H4 (cell line): Measurements from ENCODE around the gene MRPL12. TPM values are rescaled to one million over a fixed set of nuclear protein-coding genes. Genes with fewer than 3 reads are reported as not detected.
A peak's percentile ranks its signal among the peaks of the same experiment; 100 is the strongest.

ENCODE experiments used
- DNase-seq: peaks from one replicate; pipeline ENCODE4 v3.0.0-alpha.2; 2015; ENCODE audit warnings: low spot score
- total RNA-seq: library from RNA; depleted of rRNA; stranded (reverse); fragments of >200 nt; shearing (Covaris generic); gene quantifications from 2 replicates; pipeline ENCODE4 v1.2.3, GENCODE V29; 2014

Gene MRPL12
- total RNA-seq, 1 experiment from 2014 or later = 21.9 TPM

- no peak for DNase-seq
Measured at GRCh38 chr17:81701288-81702071, 1.7 kb upstream of the MRPL12 start.

DNA sequence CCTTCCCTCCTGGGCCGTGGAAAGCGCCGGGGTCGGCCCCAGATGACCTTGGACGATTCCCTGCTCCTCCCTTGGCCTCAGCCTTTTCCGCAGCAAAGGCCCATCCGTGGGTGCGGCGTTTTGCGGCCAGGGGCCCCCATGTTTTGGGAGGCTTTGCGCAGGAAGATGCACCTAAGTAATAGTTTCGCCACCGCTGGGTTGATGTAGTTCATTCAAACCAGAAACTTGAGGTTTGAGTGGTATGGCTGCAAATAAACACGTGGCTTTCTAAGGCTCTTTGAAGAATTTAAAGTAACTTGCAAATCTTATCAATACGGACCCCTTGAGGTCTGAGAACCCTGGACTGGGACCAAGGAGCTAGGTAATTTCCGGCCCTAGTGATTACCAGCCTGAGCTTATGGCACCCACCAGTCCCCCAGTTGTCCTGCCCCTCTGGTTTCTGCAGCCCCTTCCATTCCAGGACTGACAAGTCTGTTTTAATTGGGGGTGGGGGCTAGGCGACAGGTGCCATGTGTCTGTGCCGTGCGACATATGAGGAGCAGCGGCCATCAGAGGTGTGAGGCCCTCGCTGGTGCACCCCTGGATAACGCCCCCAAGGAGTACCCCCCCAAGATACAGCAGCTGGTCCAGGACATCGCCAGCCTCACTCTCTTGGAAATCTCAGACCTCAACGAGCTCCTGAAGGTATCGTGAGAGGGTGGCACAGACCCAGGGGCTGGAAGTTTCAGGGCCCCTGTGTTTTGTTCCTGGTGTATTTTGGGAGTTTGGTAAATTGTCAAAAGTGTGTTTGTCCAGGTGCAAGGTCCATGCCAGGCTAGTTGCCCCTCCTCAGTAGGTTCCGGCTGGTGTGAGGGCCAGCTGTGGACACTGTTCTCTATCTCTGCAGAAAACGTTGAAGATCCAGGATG, 834 bp downstream of the MRPL12 start:
- DNase-seq = no peak

DNA sequence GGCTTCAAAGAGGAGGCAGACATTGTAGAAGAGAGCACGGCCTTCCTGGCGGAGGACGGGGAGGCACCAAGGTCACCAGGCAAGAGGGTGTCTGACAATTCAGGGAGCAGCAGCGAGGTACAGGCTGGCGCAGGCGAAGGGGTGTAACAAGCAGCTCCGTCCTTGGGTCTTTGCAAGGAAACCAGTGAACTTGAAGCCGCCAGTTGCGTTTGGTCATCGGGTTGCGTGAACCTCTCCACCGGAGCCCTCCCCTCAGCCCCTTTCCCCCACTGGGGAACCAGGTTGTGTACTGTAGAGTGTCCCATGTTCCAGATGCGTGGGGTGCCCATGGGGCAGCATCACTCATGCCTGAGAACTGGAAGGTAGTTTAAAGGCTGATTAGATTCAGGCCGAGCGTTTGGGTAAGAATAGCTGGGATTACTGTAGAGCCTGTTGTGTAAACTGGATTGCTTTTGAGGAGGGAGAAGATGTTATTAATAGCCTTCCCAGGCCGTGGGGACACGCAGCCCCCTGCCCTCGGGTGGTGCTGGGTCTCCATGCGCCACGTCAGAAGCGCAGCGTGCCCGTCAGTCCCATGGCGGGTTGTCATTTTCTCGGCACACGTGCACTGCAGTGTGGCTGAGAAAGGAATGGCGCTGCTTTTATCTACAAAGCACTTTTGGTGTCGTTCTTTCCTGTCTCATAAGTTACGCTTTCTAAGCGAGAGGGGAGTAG, 2.5 kb downstream of the MRPL12 start:
- no peak for DNase-seq

DNA sequence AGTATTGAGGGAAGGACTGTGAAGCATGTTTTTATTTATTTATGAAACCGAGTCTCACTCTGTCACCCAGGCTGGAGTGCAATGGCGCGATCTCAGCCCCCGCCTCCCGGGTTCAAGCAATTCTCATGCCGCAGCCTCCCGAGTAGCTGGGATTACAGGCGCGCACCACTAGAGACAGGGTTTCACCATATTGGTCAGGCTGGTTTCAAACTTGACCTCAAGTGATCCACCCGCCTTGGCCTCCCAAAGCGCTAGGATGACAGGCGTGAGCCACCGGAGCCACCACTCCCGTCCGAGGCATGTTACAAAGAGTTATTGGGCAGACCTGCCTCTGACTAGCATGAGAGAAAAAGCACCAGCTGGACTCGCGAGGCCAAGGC, 3.1 kb downstream of the MRPL12 start:
- DNase-seq = no peak

- DNase-seq = no peak
Measured at GRCh38 chr17:81706757-81707624, 3.8 kb downstream of the MRPL12 start.

DNA sequence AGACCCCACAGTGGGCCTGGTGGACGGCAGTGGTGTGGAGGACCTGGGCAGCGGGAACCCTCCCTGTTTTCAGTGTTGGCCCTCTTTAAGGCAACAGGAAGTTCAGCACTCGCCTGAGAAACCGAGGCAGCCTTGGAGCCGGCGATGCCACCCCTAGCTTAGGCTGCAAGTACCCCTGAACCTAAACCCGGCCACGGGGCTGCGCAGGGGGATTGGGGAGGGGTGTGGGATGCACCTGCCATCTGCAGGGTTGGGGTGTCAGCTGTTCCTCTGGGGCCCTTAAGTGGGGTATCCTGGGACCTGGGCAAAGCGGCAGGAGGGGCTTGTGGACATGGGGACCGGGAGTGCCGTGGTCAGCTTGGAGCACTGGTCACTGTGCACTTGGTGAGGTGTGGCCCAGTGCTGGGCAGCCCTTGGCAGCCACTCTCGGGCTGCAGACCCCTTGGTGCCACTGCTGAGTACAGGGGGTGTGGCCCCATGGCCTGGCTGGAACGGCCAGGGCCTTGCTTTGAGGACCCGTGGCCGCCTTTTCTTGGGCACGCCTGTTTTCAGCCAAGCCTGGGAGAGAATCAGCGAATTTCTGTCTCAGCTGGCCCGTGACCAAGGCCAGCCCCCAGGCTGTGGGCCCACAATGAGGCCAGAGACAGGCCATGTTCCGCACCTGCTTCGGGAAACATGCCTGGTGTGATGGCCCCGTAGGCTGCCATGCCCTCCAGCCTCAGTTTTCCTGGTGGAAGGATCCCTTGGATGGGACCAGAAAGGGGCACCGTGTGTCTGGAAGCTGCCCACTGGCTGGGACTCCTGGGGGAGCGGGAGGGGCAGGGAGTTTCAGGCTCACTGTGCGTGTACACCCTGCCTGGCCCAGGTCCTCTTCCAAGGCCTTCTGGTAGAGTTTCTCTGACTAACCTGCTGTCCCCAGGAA, 4.8 kb downstream of the MRPL12 start:
- DNase-seq = no peak

GRCh38 chr17:81708739-81709185, 5.6 kb downstream of the MRPL12 start:
- no peak for DNase-seq

GRCh38 chr17:81710514-81711308, 7.5 kb downstream of the MRPL12 start:
- DNase-seq = no peak

DNA sequence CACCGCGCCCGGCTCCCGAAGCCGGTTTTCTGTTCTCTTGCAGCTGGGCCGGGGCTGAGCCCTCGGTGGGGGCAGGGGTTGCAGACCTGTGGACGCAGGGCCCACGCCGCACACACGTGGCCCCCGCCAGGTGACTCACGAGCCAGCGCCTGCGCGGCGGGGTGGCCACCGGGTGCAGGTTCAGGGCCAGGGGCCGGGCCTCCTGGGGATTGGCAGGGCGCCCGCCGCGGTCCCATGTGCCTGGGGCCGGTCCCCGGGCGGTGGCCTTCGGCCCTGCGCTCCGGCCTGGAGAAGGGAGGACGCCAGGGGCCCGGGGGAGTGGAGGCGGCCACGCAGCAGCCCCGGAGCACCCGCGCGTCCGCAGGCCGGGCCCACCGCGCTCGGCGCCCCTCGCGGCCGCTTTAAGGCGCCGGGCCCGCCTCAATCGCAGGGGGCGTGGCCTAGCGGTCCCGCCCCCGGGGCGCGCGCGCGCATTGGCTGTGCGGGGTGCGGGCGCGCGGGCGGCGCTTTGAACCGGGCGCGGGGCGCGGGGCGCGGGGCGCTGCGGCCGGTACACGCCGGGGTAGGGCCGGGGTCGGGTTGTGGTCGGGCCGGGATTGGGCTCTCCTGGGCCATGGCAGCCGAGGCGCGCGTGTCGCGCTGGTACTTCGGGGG, 8.8 kb downstream of the MRPL12 start, which contains the start of gene SLC25A10:
TSS of gene SLC25A10 (plus strand) at position 471 of the 654 bp plus-strand sequence. CDS start at position 614, 143 bp downstream.
- DNase-seq = peak; percentile 69

DNA sequence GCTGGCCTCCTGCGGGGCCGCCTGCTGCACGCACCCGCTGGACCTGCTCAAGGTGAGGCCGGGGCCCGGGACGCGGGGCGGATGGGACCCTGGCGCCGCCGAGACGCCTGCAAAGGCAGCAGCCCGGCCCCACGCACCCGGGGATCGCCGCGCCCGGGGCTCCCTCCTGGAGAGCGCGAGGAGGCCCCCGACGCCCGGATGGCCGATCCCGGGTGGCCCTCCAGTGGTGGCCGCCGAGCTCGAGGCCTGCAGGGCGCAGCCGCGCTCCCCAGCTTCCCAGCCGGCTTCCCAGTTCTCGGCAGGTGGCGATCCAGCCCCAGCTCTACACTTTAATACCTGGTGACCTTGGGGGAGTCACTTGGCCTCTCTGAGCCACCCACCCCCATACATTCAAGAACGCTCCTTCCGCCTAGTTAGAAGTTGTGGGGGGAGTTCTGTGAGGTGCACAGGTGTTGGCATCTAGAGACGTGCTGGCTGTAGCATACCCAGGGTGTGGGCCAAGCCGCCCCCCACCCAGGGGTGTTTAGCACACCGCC, 9.4 kb downstream of the MRPL12 start:
- no peak for DNase-seq

DNA sequence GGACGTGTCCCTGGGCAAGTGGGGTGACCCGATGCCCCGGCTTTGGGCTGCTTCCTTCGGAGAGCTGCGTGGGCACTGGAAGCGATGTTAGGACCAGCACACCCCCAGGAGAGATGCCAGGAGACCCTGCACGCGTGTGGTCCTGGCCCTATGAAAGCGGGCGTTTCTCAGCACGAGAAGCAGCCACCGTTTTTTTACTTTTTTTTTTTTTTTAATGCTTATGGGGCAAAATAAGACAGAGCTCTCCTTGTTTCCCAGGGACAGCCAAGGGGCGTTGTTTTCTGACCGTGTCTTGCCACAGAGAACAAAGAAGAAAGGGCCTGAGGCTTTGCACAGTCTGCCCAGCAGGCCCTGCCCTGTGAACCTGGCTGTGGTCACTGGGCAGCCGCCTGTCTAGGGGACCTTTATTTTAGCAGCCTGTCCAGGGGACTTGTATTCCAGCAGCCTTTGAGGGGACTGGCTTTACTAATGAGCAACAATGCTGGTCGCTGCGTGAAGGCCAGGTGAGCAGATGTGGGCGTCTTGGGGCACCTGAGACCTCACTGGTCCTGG, 9.9 kb downstream of the MRPL12 start:
- no peak for DNase-seq

DNA sequence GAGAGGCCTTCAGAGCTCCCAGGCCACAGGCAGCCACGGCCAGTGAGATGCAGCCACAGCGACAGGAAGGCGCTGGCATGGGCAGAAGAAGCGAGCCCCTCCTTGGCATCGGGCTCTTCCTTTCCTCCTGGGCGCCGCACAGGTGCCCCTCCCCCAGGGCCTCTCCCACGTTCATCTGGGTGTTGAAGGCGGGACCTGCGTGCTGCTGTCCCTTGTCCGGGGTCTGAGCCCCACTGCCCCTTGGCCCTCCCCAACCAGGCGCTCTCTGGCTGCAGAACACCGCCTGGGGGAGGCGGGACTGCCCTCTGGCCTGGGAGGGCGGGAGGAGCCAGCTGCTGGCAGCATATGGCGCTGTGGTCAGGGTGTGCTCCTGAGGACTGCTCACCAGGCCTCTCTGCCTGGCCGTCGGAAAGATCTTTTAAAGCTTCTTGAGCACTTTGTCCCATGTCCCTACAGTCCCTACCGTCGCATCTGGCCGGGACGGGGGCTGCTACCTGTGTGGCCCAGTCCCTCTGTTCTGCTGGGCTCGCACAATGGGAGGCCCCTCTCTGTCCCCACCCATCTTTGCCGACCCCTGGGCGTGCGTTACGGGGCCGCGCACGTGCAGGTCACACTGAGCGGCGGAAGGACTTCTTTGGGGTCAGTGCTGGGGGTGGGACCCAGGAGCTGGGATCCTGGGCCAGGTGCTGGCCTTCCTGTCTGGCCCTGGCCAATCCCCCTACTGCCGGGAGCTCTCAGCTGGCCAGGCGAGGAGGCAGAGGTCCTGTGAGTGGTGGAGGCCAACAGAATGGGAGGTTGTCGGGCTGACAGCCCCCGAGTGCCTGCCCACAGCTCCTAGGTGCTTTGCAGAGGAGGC, 10.6 kb downstream of the MRPL12 start:
- DNase-seq = no peak

- no peak for DNase-seq
Measured at GRCh38 chr17:81714412-81715106, 11.4 kb downstream of the MRPL12 start.

DNA sequence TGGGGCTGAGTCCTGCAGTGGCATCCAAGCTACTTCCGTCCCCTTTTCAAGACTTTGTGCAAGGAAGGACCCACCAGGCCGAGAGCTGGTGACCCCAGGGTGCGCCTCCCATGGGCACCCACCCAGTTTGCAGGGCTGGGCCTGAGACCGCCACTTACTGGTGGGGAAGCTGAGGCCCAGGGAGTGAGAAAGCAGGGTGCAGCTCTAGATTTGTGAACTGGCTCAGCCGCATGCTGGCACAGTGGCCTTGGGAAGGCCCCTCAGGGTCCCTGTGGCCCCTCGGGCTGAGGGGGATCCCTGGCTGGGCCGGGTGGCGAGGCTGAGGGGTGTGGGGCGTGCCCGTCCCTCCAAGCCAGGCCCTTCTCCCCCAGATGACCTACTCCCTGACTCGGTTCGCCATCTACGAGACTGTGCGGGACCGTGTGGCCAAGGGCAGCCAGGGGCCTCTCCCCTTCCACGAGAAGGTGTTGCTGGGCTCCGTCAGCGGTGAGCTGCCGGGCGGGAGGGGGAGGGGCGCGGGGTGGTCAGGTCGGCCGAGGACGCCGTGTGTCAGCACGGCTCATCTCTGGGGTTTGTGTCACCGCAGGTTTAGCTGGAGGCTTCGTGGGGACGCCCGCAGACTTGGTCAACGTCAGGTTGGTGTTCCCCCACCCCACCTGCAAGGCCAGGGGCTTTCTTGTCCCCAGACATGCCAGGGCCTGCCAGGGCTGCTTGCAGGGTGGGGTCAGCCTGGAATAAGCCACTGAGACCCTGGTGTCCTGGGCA, 12.1 kb downstream of the MRPL12 start:
- no peak for DNase-seq

DNA sequence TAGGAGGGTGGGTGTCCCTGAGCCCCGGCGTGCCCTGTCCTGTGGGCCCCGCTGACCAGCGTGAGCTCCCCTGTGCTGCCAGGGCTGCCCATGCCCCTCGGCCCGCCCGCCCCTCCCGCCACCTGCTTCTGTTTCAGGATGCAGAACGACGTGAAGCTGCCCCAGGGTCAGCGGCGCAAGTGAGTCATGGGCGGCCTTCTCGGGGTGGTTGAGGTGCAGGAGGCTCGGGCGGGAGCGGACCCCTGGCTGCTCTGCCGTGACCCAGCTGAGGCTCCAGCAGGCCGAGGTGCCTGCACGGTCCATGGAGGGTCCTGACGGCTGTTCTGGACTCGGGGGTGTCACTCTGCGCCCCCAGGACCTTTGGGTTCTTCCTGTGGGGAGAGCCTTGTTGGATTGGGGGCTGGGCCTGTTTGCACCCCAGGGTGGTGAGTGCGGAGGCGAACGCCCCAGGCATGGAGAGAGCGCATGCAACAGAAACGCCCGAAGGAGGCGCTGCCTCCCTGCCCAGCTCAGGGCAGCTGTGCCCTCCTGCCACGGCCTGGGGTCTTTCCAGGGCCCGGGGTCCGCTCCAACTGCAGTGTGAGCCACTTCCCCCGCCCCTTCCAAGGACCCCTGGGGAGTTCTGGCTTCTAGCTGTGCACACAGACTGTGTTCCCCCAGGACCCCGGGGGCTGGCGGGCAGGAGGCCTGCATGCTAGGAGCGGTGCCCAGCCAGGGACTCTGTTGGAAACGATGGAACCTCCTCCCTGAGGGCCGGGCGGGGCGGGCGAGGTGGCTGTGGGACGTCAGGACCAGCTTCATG, 12.9 kb downstream of the MRPL12 start:
- no peak for DNase-seq
